ENCODE results near the gene ESRRG.

GRCh38 chr1:216690603-216691002 lies 32.6 kb downstream of the ESRRG start:
- no peak for TF ChIP-seq GATA2 (IDR thresholded peaks at IDR 0.05; ENCODE audit: low read depth, low read length)
- TF ChIP-seq GATA3 (IDR thresholded peaks at IDR 0.05; ENCODE audit: low read depth, low read length) = no peak

Data from SH-SY5Y (cell line).